HG03159 (cell line): ENCODE results near the gene FAM20C.

Source experiments
- ATAC-seq: cut with Tn5 transposase; IDR thresholded peaks from one replicate; pipeline ENCODE4 v1.9.1; 2021; ENCODE audit warnings: mild to moderate bottlenecking, moderate library complexity; ENCODE audit not compliant: unreplicated experiment

FAM20C gene

DNA sequence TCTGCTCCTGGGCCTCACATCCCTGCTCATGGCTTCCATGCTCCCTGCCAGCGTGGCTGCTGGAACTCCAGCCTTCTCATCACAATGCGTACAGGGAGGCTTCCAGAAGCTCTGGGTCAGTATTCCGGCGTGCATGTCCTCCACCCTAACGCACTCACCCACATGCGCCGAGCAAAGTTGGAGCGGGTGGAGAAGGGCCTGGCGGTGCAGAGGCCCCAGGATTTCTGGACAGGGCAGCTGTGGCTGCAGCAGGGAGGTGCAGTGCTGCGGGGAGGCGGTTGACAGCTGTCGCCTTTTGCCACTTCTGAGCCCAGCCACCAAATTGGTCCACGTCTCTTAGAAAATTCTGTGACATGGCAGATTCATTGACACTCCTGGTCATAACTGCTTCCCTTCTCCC is 33.6 kb upstream of the FAM20C start:
- no peak for ATAC-seq

GRCh38 chr7:159370-160270 is 32.8 kb upstream of the FAM20C start:
- ATAC-seq, result no peak

GRCh38 chr7:160958-161725 is 31.2 kb upstream of the FAM20C start:
- no peak for ATAC-seq

DNA sequence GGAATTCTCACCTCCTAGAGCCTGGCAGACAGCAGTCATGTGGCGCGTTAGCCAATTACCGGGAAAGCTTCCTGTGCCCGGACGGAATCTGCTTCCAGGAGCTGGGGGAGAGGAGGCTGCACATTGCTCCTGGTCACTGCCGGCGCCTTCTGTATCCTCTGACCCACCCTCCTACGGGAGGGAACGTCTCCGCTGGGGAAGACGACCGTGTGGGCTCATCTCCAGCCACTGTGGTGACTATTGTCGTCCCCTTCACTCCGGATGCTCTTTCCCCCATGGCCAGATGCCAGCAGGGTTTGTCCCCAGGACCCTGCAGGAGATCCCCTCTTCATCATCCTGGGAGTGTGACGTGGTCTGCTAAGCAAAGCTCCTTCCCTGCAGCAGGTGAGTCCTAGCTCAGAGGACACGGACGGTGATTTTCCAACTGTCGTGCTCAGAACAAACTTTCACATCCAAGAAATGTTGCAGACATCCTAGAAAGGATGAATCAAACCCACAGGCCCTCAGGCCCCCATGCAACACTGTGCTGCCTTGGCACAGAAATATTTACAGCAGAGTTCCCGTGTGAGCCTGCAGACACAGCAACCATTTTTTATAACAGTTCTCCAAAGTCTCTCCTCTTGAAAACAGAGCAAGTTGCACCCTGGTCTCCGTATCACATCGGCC is 29.6 kb upstream of the FAM20C start:
- no peak for ATAC-seq

- ATAC-seq, result no peak
Observed at GRCh38 chr7:163298-163695, 29.1 kb upstream of the FAM20C start.

- ATAC-seq, result no peak
Observed at GRCh38 chr7:163971-164881, 28.1 kb upstream of the FAM20C start.

DNA sequence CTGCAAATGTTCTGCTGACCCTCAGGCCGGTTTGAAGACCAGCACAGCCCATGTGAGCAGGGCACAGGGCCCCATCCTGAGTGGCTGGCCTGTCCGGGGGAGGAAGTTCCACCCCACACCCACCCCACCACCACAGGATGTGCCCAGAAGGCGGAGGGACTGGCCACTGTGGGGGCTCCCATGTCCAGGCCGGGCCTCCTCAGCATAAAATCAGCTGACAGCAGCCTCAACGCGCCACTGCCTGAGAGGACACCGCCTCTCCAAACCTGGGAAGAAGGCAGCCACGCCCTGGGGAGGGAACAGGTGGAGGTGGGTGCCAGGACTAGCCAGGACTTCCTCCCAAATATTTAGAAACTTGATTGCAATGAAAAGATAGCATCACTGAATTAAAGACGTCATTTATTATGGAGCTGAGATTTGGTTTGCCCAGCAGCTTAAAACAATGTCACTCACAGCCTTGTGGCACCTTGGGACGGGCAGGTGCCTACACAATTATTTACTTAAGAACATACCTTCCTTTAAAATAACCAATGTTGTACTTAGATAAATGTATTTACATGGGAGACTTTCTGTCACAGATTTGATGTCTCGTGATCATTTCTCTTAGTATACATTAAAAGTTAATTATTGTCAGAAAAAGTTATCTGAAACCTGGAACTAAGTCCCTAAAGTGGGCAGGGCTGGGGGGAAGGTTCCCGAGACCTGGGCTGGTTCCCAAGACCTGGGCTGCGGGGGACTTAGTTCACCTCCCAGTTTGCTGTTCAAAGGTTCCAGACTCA is 27.3 kb upstream of the FAM20C start:
- no peak for ATAC-seq

DNA sequence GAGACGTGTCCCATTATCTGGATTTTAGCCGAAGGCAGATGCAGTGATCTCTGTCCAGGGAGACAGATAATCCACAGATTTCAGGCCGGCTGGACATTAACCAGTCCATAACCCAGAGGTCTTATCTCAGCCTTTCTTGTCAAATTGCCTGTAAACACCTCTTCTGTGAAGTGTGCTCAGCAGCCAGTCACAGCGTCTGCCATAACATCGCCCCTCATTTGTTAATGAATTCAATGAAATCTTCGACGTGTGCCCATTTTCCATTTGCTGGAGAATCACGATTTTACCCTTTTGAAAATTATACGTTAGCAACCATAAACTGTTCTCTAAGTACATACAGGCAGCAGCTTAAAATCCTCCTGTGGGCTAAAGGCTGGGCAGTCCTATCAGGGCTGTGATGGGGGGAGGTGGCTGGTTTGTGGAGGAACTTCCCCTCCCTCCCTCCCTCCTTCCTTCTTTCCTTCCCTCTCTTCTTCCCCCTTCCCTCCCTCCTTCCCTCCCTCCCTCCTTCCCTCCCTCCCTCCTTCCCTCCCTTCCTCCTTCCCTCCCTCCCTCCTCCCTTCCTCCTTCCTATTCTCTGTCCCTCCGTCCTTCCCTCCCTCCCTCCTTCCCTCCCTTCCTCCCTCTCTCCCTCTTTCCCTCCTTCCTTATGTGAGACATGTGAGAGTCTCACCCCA is 26.6 kb upstream of the FAM20C start:
- ATAC-seq, result no peak

GRCh38 chr7:166338-167060 is 25.9 kb upstream of the FAM20C start:
- no peak for ATAC-seq

DNA sequence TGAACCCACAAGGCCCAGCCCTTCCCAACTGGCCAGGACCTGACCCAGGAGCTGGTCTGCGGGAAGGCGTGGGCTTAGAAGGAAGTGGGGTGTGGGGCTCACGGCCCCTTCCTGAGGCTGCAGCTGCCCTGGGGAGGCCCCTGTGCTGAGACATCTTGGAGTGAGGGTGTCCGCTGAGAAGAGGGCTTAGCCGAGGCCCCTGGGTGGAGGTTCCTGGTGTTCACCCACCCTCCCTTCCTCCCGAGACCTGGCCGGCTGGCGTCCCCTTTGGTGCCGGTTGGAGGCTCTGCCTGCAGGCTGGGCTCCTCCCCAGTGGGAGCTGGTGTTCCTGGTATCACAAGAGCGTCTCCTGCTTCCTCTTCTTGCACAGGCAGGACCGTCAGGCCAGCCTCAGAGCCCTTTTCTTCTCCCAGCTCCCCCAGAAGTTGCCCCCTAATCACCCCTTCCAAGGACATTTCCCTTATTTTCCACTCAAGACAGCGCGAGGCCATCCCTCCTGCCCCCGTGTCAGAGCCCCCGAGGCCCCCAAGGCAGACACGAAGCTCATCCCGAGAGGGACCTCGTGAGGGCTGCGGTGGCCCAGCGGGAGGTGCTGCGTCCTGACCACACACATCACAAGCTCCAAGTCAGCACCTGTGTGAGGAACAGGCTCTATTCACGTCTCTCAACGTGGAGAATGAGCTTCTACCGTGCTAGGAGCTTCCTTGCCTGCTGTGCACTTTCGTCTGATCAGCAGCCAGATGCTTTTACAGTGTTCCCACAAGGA is 25.1 kb upstream of the FAM20C start:
- no peak for ATAC-seq

GRCh38 chr7:167976-168791 is 24.2 kb upstream of the FAM20C start:
- no peak for ATAC-seq

- no peak for ATAC-seq
Observed at GRCh38 chr7:169276-170172, 22.8 kb upstream of the FAM20C start.

DNA sequence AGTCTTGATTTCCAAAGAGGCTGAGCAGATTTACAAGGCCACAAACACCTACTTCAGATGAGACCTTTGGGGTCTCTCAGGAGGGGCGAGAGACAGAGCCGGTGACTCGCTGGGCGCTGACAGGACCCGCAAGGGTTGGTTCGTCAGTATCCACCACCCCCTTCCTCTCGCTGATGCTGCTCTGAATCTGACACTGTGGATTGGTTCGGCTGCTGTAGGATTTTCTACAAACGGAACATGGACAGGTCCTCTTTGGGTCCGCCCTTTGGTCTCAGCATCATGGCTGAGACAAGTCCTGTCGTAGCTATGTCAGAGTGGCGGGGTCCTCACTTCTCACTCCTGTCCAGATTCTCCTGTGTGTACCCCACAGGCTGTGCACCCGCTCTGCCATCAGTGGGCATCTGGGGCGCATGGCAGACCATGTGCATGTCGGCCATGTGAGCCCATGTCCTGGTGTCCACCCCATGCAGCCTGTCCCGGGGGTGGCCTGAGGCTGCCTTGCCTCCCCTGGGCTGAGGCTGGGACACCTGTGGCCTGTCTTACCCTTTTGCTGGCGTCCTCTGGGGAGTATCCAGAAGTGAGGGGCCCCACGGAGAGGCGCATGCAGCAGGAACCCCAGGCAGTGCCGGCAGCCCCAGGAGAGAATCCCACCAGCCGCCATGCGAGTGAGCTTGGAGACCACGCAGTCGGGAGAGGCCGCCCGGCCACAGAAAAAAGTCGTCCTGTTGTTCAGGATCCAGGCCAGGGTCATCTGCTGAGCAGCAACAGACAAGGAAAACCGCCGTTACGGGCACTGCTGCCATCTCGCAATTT is 21.6 kb upstream of the FAM20C start:
- no peak for ATAC-seq

DNA sequence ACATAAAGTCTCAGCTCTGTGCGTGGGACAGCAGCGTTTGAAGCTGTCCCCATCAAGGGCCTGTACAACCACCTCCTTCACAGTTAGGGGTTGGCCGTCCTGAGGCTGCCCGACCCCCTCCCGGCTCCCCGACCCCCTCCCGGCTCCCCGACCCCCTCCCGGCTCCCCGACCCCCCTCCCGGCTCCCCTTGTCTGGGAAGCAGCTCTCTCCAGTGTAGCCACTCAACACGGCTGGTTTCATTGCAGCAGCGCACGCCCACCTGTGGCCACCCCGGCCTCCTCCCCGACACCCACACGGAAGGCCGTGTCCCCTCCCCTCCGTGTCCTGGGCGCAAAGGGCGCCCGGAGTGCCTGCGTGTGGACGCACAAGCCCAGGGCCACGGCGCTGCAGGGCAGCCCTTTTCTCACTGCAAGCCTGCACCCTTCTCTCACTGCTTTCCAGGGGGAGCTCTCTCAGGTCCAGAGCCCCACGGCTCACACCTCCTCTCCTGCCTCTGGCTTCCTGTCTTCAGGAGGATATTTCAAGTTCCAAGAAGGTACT is 20.9 kb upstream of the FAM20C start:
- ATAC-seq, result no peak
